Retinal pigment epithelial cell (primary cell): ENCODE results near the gene ATG5.
"Not testable (repeated sequence)": the region's sequence is repeated elsewhere in the genome, so short reads cannot be mapped to it uniquely, and the experiment has no call there.

Experiments
- DNase-seq: peaks from one replicate; pipeline ENCODE4 v3.0.0-alpha.2; 2010; ENCODE audit warnings: low read depth
- H3K4me3 ChIP-seq: 2 replicates; pipeline ENCODE4 v1.5.1; 2011; ENCODE audit warnings: mild to moderate bottlenecking, low read length, control low read depth, moderate library complexity
- TF ChIP-seq, protein P1 (sequence below): conservative IDR thresholded peaks from 2 replicates; pipeline ENCODE4 v1.5.1; 2011; ENCODE audit warnings: low read depth, low read length, control low read depth, inconsistent platforms

The ATG5 gene

DNA sequence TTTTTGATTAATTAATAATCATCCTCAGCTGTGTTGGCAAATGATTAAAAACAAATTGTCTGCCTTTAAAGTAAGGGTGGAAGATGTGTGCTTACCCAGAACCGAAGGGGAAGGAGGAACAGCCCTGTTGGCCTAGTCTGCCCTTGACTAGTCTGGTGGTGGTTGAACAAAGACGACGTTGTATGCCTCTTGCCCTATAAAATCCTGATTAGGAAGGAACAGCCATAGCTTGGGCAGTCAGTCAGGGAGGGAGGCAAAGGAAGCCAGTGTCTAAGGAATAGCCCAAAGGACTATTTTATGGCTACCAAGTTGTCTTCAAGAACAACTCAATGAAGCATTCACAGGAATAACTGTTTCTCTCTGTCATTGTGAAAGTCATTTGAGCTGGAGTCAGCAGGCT is 168.7 kb downstream of the ATG5 start:
- TF ChIP-seq, protein P1, sequence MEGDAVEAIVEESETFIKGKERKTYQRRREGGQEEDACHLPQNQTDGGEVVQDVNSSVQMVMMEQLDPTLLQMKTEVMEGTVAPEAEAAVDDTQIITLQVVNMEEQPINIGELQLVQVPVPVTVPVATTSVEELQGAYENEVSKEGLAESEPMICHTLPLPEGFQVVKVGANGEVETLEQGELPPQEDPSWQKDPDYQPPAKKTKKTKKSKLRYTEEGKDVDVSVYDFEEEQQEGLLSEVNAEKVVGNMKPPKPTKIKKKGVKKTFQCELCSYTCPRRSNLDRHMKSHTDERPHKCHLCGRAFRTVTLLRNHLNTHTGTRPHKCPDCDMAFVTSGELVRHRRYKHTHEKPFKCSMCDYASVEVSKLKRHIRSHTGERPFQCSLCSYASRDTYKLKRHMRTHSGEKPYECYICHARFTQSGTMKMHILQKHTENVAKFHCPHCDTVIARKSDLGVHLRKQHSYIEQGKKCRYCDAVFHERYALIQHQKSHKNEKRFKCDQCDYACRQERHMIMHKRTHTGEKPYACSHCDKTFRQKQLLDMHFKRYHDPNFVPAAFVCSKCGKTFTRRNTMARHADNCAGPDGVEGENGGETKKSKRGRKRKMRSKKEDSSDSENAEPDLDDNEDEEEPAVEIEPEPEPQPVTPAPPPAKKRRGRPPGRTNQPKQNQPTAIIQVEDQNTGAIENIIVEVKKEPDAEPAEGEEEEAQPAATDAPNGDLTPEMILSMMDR: no peak
- no peak overlapping the region for H3K4me3 ChIP-seq
- DNase-seq: no peak

DNA sequence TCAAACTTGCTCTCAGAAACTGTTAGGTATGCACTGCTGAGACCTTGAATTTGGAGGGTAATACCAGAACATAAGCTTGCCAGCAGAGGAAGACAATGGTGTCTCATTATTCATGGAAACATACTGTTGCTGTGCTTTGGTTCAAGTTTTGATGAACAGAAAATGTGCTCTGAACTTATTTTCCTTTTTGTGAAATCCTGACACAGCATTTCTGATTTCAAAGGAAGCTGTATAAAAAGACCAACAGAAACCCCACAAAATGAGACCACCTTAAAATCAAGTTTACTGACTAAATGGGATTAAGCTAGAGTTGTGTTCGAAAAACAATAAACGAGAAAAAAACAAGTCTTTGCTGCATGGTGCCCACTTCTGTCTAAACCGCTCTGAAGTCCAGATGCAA is 169.1 kb downstream of the ATG5 start:
- TF ChIP-seq, protein P1: no peak
- no peak overlapping the region for H3K4me3 ChIP-seq
- DNase-seq: no peak

DNA sequence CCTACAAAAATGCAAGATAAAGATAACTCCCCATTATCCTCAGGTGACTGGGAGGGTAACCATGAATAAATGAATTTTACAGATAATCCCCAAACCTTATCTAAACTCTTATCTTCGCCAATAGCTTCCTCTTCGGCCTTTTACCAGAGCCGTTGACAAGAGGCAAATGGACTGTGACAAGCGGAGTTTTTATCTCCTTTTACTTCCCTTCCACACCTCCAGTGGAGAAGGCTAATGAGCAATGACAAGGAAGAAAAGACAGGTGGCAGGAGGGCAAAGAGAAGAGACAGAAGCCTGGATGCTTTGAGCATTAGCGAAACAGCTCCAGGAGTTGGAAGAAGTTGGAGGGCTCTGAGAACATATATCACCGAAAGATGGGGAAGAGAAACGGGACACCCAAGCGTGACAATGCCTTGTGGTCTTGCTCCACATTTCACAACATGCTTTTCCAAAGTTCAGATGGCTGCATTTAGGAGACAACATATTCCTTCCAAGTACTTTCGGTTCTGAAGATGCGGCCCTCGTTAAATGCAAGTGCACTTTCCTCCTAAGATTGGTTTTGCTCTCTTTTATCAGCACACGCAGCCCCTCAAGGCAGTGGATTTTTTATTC is 170.2 kb downstream of the ATG5 start:
- no peak overlapping the region for H3K4me3 ChIP-seq
- TF ChIP-seq, protein P1: no peak
- DNase-seq: no peak

DNA sequence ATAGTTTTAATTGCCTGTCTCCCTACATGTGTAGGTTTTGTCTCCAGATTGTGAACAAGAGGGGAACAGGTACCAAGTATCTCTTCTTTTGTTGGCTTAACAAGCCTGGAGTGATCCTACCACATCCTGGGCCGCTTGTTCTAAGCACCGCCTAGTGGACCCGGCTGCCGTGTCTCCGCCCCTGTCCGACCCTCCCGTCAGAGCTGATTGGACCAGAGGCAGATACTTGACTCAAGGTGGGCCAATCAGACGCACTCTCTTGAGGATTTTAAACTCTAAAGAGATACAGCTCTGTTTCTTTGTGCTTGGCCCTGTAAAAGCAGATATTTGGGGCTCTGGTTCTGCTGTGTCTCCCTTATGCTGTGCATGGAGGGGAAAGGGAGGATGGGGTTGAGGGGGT is 171.2 kb downstream of the ATG5 start:
- no peak for DNase-seq
- no peak overlapping the region for H3K4me3 ChIP-seq
- TF ChIP-seq, protein P1: no peak

DNA sequence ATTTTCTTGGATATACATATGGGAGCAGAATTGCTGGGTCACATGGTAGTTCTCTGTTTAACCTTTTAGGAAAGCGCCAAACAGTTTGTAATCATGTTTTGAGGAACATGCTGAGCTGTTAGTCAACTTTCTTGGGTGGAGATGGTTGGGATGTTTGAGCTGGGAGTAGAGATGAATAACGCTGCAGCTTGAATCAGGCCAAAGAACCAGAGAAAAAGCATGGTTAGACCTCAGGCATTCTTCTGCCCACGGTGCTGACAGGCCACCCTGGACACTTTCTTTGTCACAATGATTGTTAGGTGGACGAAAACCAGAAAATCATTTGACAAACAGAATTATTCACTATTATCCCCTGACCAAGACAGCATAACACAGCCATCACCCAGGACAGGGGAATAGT is 172.6 kb downstream of the ATG5 start:
- no peak overlapping the region for H3K4me3 ChIP-seq
- no peak for DNase-seq
- TF ChIP-seq, protein P1: no peak

DNA sequence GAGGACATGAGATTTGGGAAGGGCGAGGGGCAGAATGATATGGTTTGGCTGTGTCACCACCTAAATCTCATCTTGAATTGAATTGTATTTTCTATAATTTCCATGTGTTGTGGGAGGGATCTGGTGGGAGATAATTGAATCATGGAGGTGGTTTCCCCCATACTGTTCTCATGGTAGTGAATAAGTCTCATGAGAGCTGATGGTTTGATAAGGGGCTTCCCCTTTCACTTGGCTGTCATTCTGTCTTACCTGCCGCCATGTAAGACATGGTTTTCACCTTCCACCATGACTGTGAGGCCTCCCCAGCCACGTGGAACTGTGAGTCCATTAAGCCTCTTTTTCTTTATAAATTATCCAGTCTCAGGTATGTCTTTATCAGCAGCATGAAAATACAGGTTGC is 173.1 kb downstream of the ATG5 start:
- not testable (repeated sequence) for DNase-seq, H3K4me3 ChIP-seq

DNA sequence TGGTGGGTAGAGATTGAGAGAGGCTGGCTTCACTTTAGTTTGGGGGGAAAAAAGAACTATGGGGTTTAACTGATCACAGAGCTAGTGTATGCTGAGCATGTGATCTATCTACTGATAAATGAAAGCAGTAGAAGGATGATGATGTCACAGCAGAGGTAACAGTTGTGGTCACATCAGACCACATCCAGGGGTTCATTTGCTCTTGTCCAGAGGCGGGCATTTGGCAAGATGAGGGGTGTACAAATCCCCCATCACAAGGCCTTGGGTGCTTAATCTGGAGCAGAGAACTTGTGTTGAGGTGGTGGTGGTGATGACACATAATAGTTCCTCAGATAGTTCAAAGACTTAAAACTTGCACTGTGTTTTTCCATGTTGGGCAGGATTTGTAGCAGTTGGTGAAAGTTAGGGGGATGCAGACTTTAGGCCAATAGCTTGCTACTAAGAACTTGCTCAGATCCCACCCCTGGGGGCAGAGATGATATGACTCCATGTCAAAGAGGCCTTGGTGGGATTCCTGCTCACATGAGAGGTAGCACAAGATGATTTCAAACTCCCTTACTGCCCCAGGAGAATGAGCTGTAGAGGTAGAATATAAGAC is 176.0 kb downstream of the ATG5 start:
- TF ChIP-seq, protein P1: no peak
- DNase-seq: no peak
- H3K4me3 ChIP-seq: no peak overlapping the region
